ENCODE results near the gene REV1. TPM values are rescaled to one million over a fixed set of nuclear protein-coding genes. Genes with fewer than 3 reads are reported as not detected.
"Not testable (repeated sequence)": the region's sequence is repeated elsewhere in the genome, so short reads cannot be mapped to it uniquely, and the experiment has no call there.

The REV1 gene
- total RNA-seq, 1 donor from 2014 or later: 34.0 TPM

DNA sequence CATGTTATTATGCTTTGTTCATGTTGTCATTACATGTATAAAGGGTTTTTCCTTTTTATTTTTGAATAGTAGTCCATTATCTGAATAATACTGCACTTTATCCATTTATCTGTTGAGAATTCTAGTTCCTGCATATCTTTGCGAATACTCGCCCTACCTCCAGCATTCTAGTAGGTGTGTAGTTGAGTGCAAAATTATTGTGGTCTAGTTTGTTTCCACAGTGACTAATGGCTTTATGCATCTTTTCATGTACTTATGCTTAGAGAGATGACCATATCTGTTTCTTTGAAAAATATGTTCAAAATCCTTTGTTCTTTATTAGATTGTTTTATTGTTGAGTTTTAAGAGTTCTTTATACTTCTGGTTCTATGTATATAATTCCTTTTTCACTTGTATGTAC, 103.8 kb downstream of the REV1 start:
- TF ChIP-seq, protein P1, sequence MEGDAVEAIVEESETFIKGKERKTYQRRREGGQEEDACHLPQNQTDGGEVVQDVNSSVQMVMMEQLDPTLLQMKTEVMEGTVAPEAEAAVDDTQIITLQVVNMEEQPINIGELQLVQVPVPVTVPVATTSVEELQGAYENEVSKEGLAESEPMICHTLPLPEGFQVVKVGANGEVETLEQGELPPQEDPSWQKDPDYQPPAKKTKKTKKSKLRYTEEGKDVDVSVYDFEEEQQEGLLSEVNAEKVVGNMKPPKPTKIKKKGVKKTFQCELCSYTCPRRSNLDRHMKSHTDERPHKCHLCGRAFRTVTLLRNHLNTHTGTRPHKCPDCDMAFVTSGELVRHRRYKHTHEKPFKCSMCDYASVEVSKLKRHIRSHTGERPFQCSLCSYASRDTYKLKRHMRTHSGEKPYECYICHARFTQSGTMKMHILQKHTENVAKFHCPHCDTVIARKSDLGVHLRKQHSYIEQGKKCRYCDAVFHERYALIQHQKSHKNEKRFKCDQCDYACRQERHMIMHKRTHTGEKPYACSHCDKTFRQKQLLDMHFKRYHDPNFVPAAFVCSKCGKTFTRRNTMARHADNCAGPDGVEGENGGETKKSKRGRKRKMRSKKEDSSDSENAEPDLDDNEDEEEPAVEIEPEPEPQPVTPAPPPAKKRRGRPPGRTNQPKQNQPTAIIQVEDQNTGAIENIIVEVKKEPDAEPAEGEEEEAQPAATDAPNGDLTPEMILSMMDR (conservative IDR thresholded peaks at IDR 0.05; ENCODE audit: low read depth, low read length): no peak
- H3K4me3 ChIP-seq (ENCODE audit: low read depth, low read length): no peak overlapping the region
- DNase-seq (ENCODE audit: low read depth): no peak

GRCh38 chr2:99382143-99382542, 107.7 kb downstream of the REV1 start:
- DNase-seq (ENCODE audit: low read depth): no peak
- no peak overlapping the region for H3K4me3 ChIP-seq (ENCODE audit: low read depth, low read length)
- TF ChIP-seq, protein P1 (conservative IDR thresholded peaks at IDR 0.05; ENCODE audit: low read depth, low read length): no peak

GRCh38 chr2:99380376-99381010, 109.3 kb downstream of the REV1 start:
- TF ChIP-seq, protein P1 (conservative IDR thresholded peaks at IDR 0.05; ENCODE audit: low read depth, low read length): no peak
- no peak overlapping the region for H3K4me3 ChIP-seq (ENCODE audit: low read depth, low read length)
- peak; percentile 56 for DNase-seq (ENCODE audit: low read depth)

DNA sequence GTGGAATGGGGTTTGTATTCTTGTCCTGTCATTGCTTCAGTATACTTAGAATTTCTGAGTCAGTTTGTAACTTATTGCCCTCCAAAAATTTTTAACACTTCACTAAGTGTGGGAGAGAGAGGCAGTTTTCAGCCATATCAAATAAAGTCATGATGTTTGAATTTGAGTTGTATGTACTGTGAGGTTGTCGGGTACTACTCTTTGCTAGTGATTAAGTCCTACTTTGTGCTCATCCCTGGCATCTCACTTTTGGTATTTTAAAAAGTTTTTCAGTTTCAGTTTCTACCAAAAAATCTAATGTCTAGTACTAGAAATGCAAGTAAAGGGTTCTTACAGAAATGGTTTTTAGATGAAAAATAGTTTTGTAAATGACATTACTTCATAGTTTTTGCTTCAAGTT, 111.9 kb downstream of the REV1 start:
- no peak overlapping the region for H3K4me3 ChIP-seq (ENCODE audit: low read depth, low read length)
- no peak for DNase-seq (ENCODE audit: low read depth)
- TF ChIP-seq, protein P1 (conservative IDR thresholded peaks at IDR 0.05; ENCODE audit: low read depth, low read length): no peak

GRCh38 chr2:99376254-99376864, 113.5 kb downstream of the REV1 start:
- no peak overlapping the region for H3K4me3 ChIP-seq (ENCODE audit: low read depth, low read length)
- DNase-seq (ENCODE audit: low read depth): no peak
- TF ChIP-seq, protein P1 (conservative IDR thresholded peaks at IDR 0.05; ENCODE audit: low read depth, low read length): no peak

DNA sequence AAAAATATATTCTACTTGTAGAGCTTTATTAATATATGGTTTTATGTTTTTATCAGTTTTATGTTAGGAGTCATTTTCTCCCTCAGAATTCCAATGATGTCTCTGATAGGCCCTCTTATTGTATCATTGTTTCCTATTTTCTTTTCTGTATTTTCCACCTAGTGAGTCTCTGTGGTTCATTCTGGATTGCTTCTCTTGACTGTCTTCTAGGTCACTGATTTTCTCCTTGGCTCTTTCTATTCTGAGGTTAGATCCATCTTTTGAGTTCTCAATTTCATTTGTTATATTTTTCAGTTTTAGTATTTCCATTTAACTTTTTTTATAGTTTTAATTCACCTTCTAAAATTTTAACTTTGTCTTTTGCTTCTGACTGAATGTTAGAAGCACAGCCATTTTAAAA, 115.1 kb downstream of the REV1 start:
- TF ChIP-seq, protein P1 (conservative IDR thresholded peaks at IDR 0.05; ENCODE audit: low read depth, low read length): no peak
- H3K4me3 ChIP-seq (ENCODE audit: low read depth, low read length): no peak overlapping the region
- no peak for DNase-seq (ENCODE audit: low read depth)

GRCh38 chr2:99373144-99373543, 116.7 kb downstream of the REV1 start:
- DNase-seq (ENCODE audit: low read depth): no peak
- TF ChIP-seq, protein P1 (conservative IDR thresholded peaks at IDR 0.05; ENCODE audit: low read depth, low read length): no peak
- no peak overlapping the region for H3K4me3 ChIP-seq (ENCODE audit: low read depth, low read length)

DNA sequence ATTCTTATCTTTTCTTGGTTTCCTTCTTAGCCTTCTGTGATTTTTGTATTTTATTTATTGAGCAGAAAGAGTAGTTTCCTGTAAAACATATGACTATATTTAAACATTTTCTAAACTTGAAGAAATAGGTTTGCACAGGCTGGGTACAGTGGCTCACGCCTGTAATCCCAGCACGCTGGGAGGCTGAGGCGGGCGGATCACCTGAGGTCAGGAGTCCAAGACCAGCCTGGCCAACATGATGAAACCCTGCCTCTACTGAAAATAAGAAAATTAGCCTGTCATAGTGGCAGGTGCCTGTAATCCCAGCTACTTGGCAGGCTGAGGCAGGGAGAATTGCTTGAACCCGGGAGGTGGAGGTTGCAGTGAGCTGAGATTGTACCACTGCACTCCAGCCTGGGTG, 121.0 kb downstream of the REV1 start:
- not testable (repeated sequence) for DNase-seq (ENCODE audit: low read depth); H3K4me3 ChIP-seq (ENCODE audit: low read depth, low read length)

Measured in epithelial cell of proximal tubule (primary cell).